ENCODE measurements around the gene ACOT13. TPM values are rescaled to one million over a fixed set of nuclear protein-coding genes. Genes with fewer than 3 reads are reported as not detected.
"Not testable (repeated sequence)": the region's sequence is repeated elsewhere in the genome, so short reads cannot be mapped to it uniquely, and the experiment has no call there.

The ACOT13 gene
- total RNA-seq, 1 donor from 2014 or later, result 42.3 TPM

DNA sequence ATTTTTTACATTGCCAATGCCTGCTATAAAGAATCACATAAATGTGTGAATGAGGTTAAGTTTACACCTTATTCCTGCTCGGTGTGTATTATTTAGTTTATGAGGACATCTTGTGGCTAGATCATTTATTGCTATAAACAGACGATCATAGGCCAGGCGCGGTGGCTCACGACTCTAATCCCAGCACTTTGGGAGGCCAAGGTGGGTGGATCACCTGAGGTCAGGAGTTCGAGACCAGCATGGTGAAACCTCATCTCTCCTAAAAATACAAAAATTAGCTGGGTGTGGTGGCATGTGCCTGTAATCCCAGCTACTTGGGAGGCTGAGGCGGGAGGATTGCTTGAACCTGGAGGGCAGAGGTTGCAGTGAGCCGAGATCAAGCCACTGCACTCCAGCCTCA, 28.8 kb downstream of the ACOT13 start:
- peaks cover 12% of the 10 kb centered on the region for H3K36me3 Mint-ChIP-seq (ENCODE audit: insufficient read depth)
- H3K27me3 Mint-ChIP-seq; H3K9me3 Mint-ChIP-seq (ENCODE audit: low read depth); H3K4me3 Mint-ChIP-seq (ENCODE audit: low read depth); DNase-seq (ENCODE audit: low spot score, unreplicated experiment): not testable (repeated sequence)
- TF ChIP-seq, protein P1, sequence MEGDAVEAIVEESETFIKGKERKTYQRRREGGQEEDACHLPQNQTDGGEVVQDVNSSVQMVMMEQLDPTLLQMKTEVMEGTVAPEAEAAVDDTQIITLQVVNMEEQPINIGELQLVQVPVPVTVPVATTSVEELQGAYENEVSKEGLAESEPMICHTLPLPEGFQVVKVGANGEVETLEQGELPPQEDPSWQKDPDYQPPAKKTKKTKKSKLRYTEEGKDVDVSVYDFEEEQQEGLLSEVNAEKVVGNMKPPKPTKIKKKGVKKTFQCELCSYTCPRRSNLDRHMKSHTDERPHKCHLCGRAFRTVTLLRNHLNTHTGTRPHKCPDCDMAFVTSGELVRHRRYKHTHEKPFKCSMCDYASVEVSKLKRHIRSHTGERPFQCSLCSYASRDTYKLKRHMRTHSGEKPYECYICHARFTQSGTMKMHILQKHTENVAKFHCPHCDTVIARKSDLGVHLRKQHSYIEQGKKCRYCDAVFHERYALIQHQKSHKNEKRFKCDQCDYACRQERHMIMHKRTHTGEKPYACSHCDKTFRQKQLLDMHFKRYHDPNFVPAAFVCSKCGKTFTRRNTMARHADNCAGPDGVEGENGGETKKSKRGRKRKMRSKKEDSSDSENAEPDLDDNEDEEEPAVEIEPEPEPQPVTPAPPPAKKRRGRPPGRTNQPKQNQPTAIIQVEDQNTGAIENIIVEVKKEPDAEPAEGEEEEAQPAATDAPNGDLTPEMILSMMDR (IDR thresholded peaks at IDR 0.05; ENCODE audit: unreplicated experiment), result peak; percentile 61
- H3K27ac Mint-ChIP-seq, result peak overlapping the region; percentile 56
- H3K4me1 Mint-ChIP-seq (ENCODE audit: low read depth), result peaks cover 12% of the 10 kb centered on the region

DNA sequence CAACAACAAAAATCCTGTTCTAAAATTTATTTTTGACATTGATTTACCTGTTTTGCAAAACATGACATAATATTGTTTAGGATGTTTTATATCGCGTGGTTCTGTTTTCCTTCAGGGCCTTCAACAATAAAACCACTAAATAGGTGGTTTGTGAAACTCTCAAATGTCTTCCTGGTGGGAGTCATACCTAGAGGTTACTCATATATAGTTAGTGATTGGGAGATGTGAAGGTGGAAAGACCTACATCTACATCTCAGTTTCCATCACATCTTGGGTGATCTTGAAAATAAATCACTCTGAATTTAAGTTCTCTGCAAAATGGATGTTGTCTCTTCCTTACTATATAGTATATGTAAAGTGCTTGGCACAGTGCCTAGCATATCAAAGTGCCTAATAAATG, 29.2 kb downstream of the ACOT13 start:
- TF ChIP-seq, protein P1 (IDR thresholded peaks at IDR 0.05; ENCODE audit: unreplicated experiment), result no peak
- DNase-seq (ENCODE audit: low spot score, unreplicated experiment), result no peak
- Mint-ChIP-seq H3K4me1 (ENCODE audit: low read depth) (peaks cover 12% of the 10 kb centered on the region), H3K27me3 (no peaks in the 10 kb centered on the region), H3K36me3 (ENCODE audit: insufficient read depth) (peaks cover 14% of the 10 kb centered on the region), H3K27ac (no peak overlapping the region), H3K4me3 (ENCODE audit: low read depth) (no peak overlapping the region), H3K9me3 (ENCODE audit: low read depth) (no peaks in the 10 kb centered on the region)

DNA sequence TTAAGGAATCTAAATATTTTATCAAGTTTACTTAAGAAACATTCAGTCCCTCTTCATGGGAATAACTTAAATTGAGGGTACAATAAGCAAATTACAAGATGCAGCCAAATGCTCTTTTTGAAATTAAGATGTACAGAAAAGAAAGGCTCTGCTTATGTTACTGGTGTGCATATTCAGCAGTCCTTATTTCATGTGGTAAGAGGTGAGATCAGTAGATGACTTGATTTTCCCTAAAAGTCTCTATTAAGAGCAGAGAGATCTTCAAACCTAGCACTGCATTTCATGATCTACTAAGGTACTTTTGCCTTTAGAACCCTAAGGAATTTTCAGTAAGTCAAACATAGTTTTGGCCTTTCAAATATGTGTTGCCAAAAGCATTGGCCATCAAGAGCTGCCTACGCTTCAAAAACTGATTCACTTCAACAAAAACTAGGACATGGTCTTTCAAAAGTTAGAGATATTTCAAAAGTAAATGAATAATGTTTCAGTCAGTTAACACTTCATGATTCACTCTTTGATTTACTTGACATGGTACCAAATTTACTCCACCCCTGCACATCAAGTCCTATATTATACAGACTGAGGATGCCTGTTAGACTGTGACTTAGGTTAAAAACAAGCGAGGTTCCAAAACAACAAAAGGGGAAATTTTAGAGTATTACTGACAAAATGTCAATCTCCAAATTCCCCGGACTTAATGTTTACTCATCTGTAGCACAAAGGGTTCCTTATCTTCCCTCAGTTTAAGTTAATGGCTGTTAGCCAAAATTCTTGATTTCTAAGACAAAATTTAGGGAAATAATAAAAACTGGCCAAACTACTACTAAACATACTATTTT, 32.9 kb downstream of the ACOT13 start:
- TF ChIP-seq, protein P1 (IDR thresholded peaks at IDR 0.05; ENCODE audit: unreplicated experiment), result no peak
- Mint-ChIP-seq H3K9me3 (ENCODE audit: low read depth) (no peaks in the 10 kb centered on the region), H3K27ac (peak overlapping the region; percentile 67), H3K4me1 (ENCODE audit: low read depth) (peaks cover 10% of the 10 kb centered on the region), H3K27me3 (no peaks in the 10 kb centered on the region), H3K4me3 (ENCODE audit: low read depth) (no peak overlapping the region), H3K36me3 (ENCODE audit: insufficient read depth) (peaks cover 22% of the 10 kb centered on the region)
- no peak for DNase-seq (ENCODE audit: low spot score, unreplicated experiment)

DNA sequence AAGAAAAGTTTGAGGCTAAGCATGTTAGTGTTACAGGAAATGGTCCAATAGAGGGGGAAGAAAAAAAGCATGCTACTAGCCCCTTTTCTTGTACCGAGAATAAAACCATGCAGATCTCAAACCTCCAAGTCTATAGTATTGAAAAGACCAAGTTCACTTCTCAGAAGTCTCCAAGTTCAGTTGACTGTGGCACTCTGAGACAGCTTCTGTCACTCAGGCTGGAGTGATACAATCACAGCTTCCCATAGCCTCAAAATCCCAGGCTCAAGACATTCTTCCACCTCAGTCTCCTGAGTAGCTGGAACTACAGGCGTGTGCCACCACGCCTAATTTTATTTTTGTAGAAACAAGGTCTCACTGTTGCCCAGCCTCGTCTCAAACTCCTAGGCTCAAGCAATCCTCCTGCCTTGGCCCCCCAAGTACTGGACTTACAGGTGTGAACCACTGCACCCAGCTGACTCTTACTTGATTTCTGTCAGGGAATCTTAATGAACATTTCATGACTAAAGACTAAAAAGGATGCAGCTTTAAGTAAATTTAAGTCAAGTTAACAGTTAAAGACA, 35.9 kb downstream of the ACOT13 start:
- H3K36me3 Mint-ChIP-seq (ENCODE audit: insufficient read depth), result peaks cover 35% of the 10 kb centered on the region
- no peaks in the 10 kb centered on the region for H3K9me3 Mint-ChIP-seq (ENCODE audit: low read depth)
- peaks cover 7% of the 10 kb centered on the region for H3K4me1 Mint-ChIP-seq (ENCODE audit: low read depth)
- TF ChIP-seq, protein P1 (IDR thresholded peaks at IDR 0.05; ENCODE audit: unreplicated experiment), result no peak
- no peak for DNase-seq (ENCODE audit: low spot score, unreplicated experiment)
- H3K27me3 Mint-ChIP-seq, result no peaks in the 10 kb centered on the region
- no peak overlapping the region for H3K4me3 Mint-ChIP-seq (ENCODE audit: low read depth)
- peak overlapping the region; percentile 85 for H3K27ac Mint-ChIP-seq

DNA sequence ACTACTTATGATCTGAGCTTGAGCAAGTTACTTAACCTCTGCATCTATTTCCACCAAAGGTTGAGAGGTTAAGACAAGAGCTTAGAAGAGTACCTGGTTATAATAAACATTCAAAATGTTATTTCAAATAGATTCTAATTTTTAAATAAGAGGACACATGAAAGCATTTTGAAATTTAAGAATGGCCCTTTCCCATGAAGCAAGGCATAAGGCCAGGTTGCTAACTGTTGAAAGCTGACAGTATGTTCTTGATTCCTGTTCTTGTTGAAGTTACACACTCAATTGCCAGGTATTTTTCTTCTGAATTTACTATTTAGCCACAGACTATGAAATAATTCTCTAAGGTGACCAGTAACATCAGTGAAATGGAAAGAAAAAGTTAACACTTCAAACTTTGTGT, 37.6 kb downstream of the ACOT13 start:
- no peak for DNase-seq (ENCODE audit: low spot score, unreplicated experiment)
- H3K27ac Mint-ChIP-seq, result no peak overlapping the region
- no peaks in the 10 kb centered on the region for H3K9me3 Mint-ChIP-seq (ENCODE audit: low read depth)
- TF ChIP-seq, protein P1 (IDR thresholded peaks at IDR 0.05; ENCODE audit: unreplicated experiment), result no peak
- H3K27me3 Mint-ChIP-seq, result no peaks in the 10 kb centered on the region
- H3K36me3 Mint-ChIP-seq (ENCODE audit: insufficient read depth), result peaks cover 36% of the 10 kb centered on the region
- H3K4me3 Mint-ChIP-seq (ENCODE audit: low read depth), result no peak overlapping the region
- peaks cover 5% of the 10 kb centered on the region for H3K4me1 Mint-ChIP-seq (ENCODE audit: low read depth)
